Mononuclear cell (primary cell): ENCODE results near the gene TPTE. TPM values are rescaled to one million over a fixed set of nuclear protein-coding genes. Genes with fewer than 3 reads are reported as not detected.
"Not testable (repeated sequence)": the region's sequence is repeated elsewhere in the genome, so short reads cannot be mapped to it uniquely, and the experiment has no call there.

Experiments used
- H3K27me3 ChIP-seq: 2 replicates; pipeline ENCODE4 v1.6.0; 2011; ENCODE audit warnings: low read length, control low read depth; ENCODE audit not compliant: insufficient read depth
- H3K4me1 ChIP-seq: 2 replicates; pipeline ENCODE4 v1.5.1; 2011; ENCODE audit warnings: mild to moderate bottlenecking, low read length, control low read depth; ENCODE audit not compliant: insufficient read depth
- H3K4me3 ChIP-seq: 2 replicates; pipeline ENCODE4 v1.5.1; 2011; ENCODE audit warnings: mild to moderate bottlenecking, low read length, moderate library complexity
- H3K9me3 ChIP-seq: 2 replicates; pipeline ENCODE4 v1.5.1; 2011; ENCODE audit warnings: low read depth, mild to moderate bottlenecking, control low read depth, low read length
- total RNA-seq: library from RNA; depleted of rRNA; stranded (reverse); fragments of >200 nt; gene quantifications from one replicate; pipeline ENCODE4 v1.2.3, GENCODE V29; 2012

The TPTE gene
- total RNA-seq, 1 donor = not detected

DNA sequence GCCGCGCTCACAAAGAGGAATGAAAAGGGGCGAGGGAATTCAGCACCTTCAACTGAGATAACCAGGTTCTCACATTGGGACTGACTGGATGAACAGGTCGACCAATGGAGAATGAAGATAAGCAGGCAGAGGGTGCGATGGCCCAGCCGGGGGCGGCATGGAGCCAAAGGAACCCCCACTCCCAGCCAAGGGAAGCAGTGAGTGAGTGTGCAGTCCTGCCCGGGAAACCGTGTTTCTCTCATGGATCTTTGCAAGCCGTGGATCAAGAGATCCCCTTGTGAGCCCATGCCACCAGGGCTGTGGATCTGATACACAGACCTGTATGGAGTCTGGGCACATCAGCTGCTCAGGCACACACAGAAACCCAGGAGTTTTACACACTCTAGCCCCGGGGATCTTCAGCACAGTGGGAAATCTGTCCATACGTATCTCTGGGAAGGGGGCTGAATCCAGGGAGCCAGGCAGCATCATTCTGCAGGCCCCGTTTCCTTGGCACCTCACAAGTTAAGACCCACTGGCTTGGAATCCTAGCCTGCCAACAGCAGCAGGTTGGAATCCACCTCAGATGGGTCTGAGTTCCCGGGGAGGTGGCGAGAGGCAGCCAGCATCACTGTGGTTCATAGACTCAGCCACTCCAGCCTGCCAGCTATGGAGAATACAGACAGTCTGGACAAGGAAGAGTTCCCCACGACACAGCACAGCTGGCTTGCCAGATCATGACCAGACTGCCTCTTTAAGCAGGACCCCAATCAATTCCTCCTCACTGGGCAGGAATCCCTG, 53.3 kb downstream of the TPTE start:
- H3K4me3 ChIP-seq, H3K27me3 ChIP-seq, H3K4me1 ChIP-seq: not testable (repeated sequence)
- H3K9me3 ChIP-seq = peaks cover 32% of the 10 kb centered on the region

DNA sequence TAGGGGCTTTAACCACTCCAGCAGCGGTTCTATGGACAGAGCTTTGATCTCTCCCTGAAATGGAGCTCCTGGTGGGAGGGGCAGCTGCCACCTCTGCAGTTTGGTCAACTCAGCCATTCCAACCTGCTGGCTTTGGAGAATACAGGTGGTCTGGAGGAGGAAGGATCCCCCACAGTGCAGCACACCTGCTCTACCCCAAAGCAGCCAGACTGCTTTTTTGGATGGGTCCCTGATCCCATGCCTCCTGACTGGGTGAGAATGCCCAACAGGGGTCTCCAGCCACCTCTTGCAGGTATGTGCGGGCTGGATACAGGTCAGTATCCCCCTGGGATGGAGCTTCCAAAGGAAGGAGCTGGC, 53.9 kb downstream of the TPTE start:
- H3K4me3 ChIP-seq = no peak overlapping the region
- peaks cover 29% of the 10 kb centered on the region for H3K9me3 ChIP-seq

DNA sequence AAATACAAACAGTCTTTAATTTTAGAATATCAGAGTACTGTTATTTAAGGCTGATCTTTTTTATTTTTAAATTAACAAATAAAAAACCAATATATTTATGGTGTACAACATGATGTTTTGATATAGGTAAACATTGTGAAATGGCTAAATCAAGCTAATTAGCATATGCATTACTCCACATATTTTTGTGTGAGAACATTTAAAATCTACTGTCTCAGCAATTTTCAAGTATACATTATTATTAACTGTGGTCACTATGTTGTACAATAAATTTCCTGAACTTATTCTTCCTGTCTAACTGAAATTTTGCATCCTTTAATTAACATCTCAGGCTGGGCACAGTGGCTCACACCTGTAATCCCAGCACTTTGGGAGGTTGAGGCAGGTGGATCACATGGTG, 57.5 kb downstream of the TPTE start:
- H3K4me1 ChIP-seq, H3K27me3 ChIP-seq, H3K4me3 ChIP-seq: not testable (repeated sequence)
- H3K9me3 ChIP-seq = peaks cover 20% of the 10 kb centered on the region

More for the DNA sequence above, 53.9 kb downstream of the TPTE start:
- Histone ChIP-seq H3K27me3 (no peaks in the 10 kb centered on the region), H3K4me1 (no peaks in the 10 kb centered on the region)

DNA sequence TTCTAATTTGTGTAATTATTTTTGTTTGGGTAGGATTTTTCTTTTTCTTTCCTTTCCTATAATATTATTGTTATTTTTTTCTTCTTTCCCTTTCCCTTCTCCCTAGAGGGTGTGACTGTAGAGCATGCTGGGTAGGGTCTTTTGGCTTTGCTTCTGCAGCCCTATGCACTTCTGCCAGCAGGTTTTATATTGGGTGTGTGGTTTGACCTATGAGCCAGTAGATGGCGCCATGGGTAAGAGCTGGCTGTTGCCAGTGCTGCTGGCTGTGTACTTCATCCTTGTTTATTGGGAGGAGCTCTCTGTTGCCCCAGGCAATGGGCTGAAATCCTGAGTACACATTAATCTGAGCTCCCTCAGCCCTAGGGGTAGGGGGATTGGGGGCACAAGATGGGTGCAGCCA, 67.7 kb downstream of the TPTE start:
- H3K27me3 ChIP-seq, H3K4me1 ChIP-seq, H3K9me3 ChIP-seq, H3K4me3 ChIP-seq: not testable (repeated sequence)

DNA sequence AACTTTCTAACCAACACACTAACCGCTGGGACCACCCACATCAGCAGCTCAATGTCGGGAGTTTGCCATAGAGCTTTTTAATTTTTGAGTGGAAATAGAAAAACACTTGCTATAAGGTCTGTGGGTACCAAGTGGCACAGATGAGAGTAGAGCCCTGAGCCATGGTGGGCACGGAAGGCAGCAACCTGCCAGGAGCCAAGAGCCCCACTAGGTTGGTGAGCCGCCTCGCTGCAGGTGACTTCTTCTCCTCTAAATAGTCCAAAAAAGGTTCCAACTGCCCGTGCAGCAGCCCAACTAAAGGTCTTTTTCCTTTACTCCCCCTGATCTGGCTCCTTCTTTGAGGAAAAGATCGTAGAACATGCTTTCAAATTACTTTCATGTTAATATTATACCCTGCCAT, 85.7 kb downstream of the TPTE start:
- H3K4me3 ChIP-seq, H3K4me1 ChIP-seq, H3K27me3 ChIP-seq: not testable (repeated sequence)
- peaks cover 15% of the 10 kb centered on the region for H3K9me3 ChIP-seq

DNA sequence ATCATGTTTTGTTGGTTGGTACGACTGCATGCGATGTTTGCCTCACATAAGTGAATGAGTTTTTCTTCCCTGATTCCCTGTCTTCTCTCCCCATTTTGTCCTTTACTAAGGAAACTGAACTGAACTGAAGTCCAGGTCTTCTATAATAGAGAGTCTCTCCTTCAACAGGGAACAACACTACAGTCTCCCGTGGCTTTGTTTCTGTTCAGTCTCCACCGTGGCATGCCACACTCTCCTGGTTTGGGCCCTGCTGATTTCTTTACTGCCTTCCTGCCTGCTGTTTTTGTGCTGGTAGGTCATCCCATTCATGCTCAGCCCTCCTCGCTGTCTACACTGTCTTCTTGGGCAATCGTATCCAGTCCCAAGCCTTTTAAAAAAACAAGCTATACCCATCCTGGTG, 92.9 kb downstream of the TPTE start:
- H3K4me1 ChIP-seq, H3K4me3 ChIP-seq, H3K27me3 ChIP-seq: not testable (repeated sequence)
- H3K9me3 ChIP-seq = peaks cover 14% of the 10 kb centered on the region

DNA sequence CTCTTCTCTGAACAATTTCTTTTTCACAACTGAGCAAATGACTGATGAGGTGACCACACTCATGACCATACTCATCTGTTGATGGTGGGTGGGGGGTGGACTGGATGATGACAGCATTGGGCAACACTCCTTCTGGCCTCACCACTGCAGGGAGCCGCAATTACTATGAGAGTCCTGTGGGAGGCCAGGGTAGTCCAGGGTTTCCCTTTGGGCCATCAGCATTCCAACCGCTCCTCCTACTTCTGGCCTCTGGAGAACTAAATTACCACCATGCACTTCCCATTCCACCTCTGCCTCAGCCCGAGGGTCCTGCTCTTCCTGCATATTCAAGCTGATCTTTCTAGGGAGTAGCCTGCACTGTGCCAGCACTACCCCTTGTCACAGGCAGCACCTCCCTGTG, 94.7 kb downstream of the TPTE start:
- H3K9me3 ChIP-seq, H3K4me1 ChIP-seq, H3K27me3 ChIP-seq, H3K4me3 ChIP-seq: not testable (repeated sequence)

DNA sequence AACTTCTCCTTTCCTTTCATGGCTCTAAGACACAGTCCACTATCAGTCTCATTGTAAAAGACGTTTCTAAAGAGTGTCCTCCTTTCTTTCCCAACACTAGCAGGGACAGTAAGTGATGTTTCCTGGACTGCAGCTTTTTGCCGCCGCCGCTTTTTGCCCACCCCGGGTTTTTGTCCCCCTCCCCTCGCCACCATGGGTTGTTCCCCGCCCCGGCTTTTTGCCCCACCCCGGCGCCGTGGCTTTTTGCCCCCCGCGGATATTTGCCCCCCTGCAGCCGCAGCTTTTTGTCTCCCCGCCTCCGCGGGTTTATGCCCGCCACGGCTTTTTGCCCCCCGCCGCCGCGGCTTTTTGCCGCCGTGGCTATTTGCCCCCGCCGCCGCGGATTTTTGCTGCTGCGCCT, 95.2 kb downstream of the TPTE start:
- Histone ChIP-seq H3K4me3 (no peak overlapping the region), H3K4me1 (no peaks in the 10 kb centered on the region), H3K9me3 (peaks cover 6% of the 10 kb centered on the region), H3K27me3 (no peaks in the 10 kb centered on the region)

DNA sequence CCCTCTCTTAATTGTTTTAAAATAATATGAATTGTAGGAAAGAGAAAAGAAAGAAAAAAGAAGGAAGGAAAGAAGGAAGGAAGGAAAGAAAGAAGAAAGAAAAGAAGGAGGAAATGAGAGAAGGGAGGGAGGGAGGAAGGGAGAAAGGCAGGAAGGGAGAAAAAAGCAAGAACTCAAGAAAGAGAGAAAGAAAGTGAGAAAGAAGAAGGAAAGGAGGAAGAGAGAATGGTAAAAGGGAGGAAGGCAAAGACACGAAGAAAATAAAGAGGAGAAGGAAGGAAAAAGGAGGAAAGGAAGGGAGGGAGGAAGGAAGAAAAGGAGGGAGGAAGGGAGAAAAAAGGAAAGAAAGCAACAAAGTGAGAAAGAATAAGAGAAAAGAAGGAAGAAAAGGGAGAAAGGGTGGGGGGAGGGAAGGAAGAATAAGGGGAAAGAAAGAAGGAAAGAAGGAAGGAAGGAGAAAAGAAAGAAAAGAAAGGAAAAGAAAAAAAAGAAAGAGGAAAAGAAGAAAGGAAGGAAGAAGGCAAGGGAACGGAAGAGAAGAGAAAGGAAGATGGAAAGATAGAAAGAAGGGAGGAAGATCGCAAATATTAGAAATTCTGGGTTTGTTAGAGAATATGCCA, 95.9 kb downstream of the TPTE start:
- not testable (repeated sequence) for H3K9me3 ChIP-seq, H3K27me3 ChIP-seq, H3K4me1 ChIP-seq

DNA sequence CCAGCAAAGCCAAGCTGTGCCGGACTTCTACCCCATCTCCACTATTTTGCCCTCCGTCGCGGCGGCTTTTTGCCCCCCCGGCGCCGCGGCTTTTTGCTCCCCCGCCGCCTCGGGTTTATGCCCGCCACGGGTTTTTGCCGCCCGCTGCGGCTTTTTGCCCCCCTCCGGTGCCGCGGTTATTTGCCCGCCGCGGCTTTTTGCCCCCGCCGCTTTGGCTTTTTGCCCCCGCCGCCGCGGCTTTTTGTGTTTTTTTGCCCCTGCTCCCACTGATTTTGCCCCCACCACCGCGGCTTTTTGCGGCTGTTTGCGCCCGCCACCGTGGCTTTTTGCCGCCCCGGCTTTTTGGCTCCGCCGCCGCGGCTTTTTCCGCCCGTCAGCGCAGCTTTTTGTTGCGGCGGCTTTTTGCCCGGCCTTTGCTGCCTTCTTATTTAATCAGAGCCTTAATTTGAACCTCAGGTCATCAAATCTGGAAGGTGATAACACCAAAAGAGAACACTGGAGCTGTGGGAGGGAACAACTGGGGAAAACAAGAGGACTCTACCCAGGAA, 106.0 kb downstream of the TPTE start:
- Histone ChIP-seq H3K4me3 (no peak overlapping the region), H3K27me3 (no peaks in the 10 kb centered on the region), H3K4me1 (no peaks in the 10 kb centered on the region), H3K9me3 (peaks cover 4% of the 10 kb centered on the region)

More for the DNA sequence above, 95.9 kb downstream of the TPTE start:
- H3K4me3 ChIP-seq = not testable (repeated sequence)

DNA sequence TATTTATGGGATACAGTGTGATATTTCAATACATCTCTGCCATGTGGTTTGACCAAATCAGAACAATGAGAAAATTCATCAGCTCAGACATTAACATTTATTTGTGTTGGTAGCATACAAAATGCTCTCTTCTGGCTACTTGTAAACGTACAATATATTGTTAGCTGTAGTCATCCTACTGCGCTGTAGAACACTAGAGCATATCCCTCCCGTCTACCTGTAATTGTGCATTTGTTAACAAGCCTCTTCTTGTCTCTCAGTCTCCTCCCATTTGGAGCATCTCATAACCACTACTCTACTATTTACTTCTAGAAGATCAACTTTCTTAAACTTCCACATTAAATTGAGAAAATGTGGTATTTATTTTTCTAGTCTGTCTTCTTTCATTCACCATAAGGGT, 107.9 kb downstream of the TPTE start:
- H3K4me1 ChIP-seq, H3K9me3 ChIP-seq, H3K4me3 ChIP-seq, H3K27me3 ChIP-seq: not testable (repeated sequence)

DNA sequence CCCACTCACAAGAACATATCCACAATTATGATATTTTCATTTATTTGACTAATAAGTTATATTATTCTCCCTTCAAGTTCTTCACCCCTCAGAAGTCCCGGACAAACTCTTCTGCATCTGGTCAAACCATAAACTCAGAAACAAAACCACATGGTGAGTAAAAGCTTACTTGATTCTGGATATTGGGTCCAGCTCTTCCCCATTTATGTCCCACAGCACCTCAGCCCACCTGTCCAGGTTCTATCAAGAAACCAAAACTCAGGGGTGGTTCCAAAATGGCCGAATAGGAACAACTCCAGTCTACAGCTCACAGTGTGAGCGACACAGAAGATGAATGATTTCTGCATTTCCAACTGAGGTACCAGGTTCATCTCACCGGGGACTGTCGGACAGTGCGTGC, 109.4 kb downstream of the TPTE start:
- H3K4me3 ChIP-seq, H3K9me3 ChIP-seq, H3K4me1 ChIP-seq, H3K27me3 ChIP-seq: not testable (repeated sequence)

DNA sequence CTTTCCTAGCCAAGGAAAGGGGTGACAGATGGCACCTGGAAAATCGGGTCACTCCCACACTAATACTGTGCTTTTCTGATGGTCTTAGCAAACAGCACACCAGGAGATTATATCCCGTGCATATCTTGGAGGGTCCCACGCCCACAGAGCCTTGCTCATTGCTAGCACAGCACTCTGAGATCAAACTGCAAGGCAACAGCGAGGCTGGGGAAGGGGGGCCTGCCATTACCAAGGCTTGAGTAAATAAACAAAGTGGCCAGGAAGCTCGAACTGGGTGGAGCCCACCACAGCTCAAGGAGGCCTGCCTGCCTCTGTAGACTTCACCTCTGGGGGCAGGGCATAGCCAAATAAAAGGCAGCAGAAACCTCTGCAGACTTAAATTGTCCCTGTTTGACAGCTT, 109.9 kb downstream of the TPTE start:
- not testable (repeated sequence) for H3K4me1 ChIP-seq, H3K4me3 ChIP-seq, H3K9me3 ChIP-seq, H3K27me3 ChIP-seq

DNA sequence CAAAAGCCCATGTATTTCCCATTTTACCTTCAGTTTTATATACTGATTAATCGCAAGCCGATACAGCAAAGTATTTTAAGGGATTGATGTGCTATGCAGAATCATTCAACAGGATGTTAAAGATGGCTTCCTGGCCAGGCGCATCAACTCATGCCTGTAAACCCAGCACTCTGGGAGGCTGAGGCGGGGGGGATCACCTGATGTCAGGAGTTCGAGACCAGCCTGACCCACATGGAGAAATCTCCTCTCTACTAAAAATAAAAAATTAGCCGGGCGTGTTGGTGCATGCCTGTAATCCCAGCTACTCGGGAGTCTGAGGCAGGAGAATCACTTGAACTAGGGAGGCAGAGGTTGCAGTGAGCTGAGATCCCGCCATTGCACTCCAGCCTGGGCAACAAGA, 116.8 kb downstream of the TPTE start:
- not testable (repeated sequence) for H3K9me3 ChIP-seq, H3K4me1 ChIP-seq, H3K4me3 ChIP-seq, H3K27me3 ChIP-seq

DNA sequence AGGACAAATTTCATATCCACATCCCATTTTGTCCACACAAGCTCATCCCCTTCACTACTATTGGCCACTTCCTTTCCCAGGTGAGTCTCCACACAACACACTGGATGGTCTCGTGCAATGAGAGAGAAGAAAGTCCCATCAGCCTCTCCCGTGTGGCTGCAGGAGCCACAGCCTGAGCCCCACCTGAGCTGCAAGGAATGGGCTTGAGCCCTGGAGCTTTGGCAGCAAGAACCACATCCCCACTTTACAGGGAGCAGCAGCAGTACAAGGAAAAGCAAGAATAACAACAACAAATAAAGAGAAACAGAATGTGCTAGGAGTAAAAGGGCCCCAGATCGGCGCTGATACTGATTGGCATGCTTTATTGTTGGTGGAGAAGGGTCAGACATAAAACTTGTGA, 117.7 kb downstream of the TPTE start:
- Histone ChIP-seq H3K27me3 (no peaks in the 10 kb centered on the region), H3K4me1 (no peaks in the 10 kb centered on the region), H3K4me3 (no peak overlapping the region), H3K9me3 (peaks cover 6% of the 10 kb centered on the region)

DNA sequence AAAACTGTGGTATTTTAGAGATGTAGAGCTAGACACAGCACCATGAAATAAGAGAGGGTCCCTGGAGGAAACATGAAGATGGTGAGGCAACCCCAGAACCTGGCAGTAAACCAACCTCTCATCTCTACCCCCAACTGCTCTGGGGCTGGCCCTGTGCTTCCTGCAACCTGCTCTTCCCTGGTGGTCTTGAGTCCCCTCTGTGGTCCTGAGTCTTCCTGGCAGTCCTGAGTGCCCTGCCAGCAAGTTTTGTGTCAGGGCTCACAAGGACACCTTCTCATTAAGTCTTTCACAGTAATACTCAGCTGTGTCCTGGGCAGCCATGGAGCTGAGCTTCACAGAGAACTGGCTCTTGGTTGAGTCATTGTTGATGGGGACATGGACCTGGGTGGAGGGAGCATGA, 118.4 kb downstream of the TPTE start:
- not testable (repeated sequence) for H3K4me3 ChIP-seq, H3K9me3 ChIP-seq, H3K4me1 ChIP-seq, H3K27me3 ChIP-seq
